Adipocyte (in vitro differentiated cells): Measurements from ENCODE around the gene FMN1.

Experiments
- DNase-seq: peaks from one replicate; pipeline ENCODE4 v3.0.0-alpha.2; 2015; ENCODE audit warnings: low read depth
- H3K27me3 ChIP-seq: replicated peaks from 2 replicates; pipeline ENCODE4 v1.7.0; 2013; ENCODE audit warnings: mild to moderate bottlenecking, low read length, moderate library complexity; ENCODE audit not compliant: control insufficient read depth, insufficient read depth
- H3K36me3 ChIP-seq: 2 replicates; pipeline ENCODE4 v1.7.0; 2013; ENCODE audit warnings: low read length, mild to moderate bottlenecking, moderate library complexity; ENCODE audit not compliant: control insufficient read depth, insufficient read depth, severe bottlenecking
- H3K4me1 ChIP-seq: 2 replicates; pipeline ENCODE4 v1.7.0; 2013; ENCODE audit warnings: mild to moderate bottlenecking, low read length, moderate library complexity; ENCODE audit not compliant: control insufficient read depth, insufficient read depth
- H3K4me3 ChIP-seq: 2 replicates; pipeline ENCODE4 v1.7.0; 2013; ENCODE audit warnings: mild to moderate bottlenecking, low read length, moderate library complexity
- H3K9ac ChIP-seq: 2 replicates; pipeline ENCODE4 v1.7.0; 2013; ENCODE audit warnings: mild to moderate bottlenecking, low read length, moderate library complexity
- H3K9me3 ChIP-seq: 2 replicates; pipeline ENCODE4 v1.7.0; 2013; ENCODE audit warnings: mild to moderate bottlenecking, low read length, moderate library complexity; ENCODE audit not compliant: control insufficient read depth

Gene FMN1

DNA sequence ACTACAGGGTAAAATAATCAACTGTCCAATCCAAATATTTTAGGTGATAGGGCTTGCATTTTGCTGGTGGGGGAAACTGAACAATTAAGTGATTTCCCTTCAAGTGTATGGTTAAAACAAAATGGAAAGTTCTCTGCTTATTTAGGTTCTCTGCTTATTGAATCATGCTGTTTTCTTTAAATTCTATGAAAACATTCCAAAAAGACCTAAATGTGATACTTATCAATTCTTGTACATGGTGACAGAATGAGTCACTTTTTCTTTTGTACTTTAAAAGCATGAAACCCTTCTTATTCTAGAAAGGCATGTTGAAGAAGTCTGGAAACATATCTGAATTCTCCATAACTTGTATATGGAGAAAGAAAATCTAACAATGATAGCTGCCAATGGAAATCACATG is 192.6 kb downstream of the FMN1 start:
- DNase-seq, result no peak
- Histone ChIP-seq H3K9me3 (peaks cover 10% of the 10 kb centered on the region), H3K4me1 (peaks cover 26% of the 10 kb centered on the region), H3K36me3 (no peaks in the 10 kb centered on the region), H3K9ac (no peak overlapping the region), H3K27me3 (no peaks in the 10 kb centered on the region), H3K4me3 (no peak overlapping the region)

- H3K4me1 ChIP-seq, result peaks cover 32% of the 10 kb centered on the region
Measured at GRCh38 chr15:32998979-32999672, 195.4 kb downstream of the FMN1 start.

GRCh38 chr15:32998182-32998581 is 196.3 kb downstream of the FMN1 start:
- no peak for DNase-seq
- H3K27me3 ChIP-seq, result no peaks in the 10 kb centered on the region
- H3K4me1 ChIP-seq, result peaks cover 33% of the 10 kb centered on the region
- H3K36me3 ChIP-seq, result no peaks in the 10 kb centered on the region
- peak overlapping the region; percentile 19 for H3K9ac ChIP-seq
- H3K4me3 ChIP-seq, result no peak overlapping the region
- H3K9me3 ChIP-seq, result peaks cover 10% of the 10 kb centered on the region

More at GRCh38 chr15:32998979-32999672, 195.4 kb downstream of the FMN1 start:
- DNase-seq, result no peak
- no peak overlapping the region for H3K4me3 ChIP-seq
- H3K27me3 ChIP-seq, result no peaks in the 10 kb centered on the region
- no peaks in the 10 kb centered on the region for H3K36me3 ChIP-seq
- H3K9ac ChIP-seq, result peak overlapping the region; percentile 19
- peaks cover 10% of the 10 kb centered on the region for H3K9me3 ChIP-seq

DNA sequence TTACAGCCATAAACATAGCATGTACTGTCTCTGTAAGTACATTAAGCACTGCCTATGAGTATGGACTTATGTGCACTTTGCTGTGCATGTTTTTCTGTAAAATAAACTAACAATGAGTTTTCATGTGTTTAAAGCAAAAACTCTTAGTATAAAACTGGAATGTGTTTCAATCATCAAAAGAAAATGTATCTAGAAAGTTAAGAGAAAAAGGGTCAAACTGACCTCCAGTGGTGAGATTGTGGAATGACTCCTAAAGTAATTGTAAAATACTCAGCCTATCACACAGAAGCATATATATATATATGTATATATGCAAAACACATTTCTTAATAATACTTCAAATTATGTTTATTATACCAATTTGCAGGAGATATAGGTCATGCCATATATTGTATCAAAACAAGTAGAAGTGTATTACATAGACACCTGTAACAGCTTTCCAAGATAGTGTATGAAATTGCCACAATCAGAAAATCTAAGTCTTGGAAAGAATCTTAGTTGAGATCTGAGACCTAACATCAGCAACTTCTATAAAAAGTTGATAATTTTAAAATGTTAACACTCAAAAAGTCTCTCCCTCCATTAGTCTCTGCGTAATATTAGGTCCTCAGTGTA is 199.6 kb downstream of the FMN1 start:
- Histone ChIP-seq H3K36me3 (no peaks in the 10 kb centered on the region), H3K4me3 (no peak overlapping the region), H3K9me3 (peaks cover 3% of the 10 kb centered on the region), H3K9ac (peak overlapping the region; percentile 37), H3K4me1 (peaks cover 32% of the 10 kb centered on the region), H3K27me3 (no peaks in the 10 kb centered on the region)
- DNase-seq, result peak; percentile 83

- Histone ChIP-seq H3K27me3 (no peaks in the 10 kb centered on the region), H3K36me3 (no peaks in the 10 kb centered on the region), H3K9ac (no peak overlapping the region), H3K9me3 (no peaks in the 10 kb centered on the region), H3K4me1 (peaks cover 17% of the 10 kb centered on the region), H3K4me3 (no peak overlapping the region)
- DNase-seq, result peak; percentile 47
Measured at GRCh38 chr15:32993285-32993684, 201.2 kb downstream of the FMN1 start.

DNA sequence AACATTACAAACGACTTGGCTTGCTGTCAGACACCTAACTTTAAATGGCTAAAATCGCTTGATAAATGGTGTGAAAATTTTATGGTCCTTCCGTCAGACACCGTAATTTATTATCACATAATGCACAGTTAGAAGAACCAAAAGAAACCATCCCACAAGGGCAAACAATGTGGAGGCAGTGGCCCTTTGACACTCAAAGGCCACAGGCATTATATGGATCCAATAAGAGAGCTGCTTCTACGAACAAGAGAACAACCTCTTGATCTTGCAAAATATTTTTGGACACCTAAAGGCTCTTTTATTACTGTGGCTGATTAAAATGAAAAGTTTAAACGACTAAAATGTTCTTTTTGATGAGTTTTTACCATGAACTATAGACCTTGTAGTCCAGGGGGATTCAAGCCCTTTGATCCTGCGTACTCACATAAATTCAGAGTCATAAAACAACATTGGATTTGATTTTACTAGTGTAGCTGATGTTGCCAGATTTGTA is 202.8 kb downstream of the FMN1 start:
- Histone ChIP-seq H3K9ac (no peak overlapping the region), H3K9me3 (no peaks in the 10 kb centered on the region), H3K4me3 (no peak overlapping the region), H3K27me3 (no peaks in the 10 kb centered on the region), H3K4me1 (peaks cover 7% of the 10 kb centered on the region), H3K36me3 (no peaks in the 10 kb centered on the region)
- no peak for DNase-seq

DNA sequence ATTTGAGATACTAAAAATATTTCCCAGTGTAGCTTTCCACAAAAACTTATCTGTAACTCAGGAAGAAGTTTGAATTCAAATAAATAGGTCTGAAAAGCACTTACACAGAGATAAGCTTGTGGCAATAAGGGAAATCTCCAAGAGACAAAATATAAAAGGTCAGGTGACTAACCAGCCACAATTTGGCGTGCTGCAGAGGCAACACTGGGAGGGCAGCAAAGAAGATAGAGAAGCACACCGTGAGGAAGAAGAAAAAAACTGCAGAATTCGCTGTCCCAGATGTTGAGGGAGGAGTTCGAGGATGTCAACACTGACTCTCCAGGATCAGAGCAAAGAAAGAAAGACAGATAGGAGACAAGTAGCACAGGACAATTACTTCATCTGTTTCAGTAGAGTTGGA is 204.4 kb downstream of the FMN1 start:
- no peak for DNase-seq
- H3K4me3 ChIP-seq, result no peak overlapping the region

DNA sequence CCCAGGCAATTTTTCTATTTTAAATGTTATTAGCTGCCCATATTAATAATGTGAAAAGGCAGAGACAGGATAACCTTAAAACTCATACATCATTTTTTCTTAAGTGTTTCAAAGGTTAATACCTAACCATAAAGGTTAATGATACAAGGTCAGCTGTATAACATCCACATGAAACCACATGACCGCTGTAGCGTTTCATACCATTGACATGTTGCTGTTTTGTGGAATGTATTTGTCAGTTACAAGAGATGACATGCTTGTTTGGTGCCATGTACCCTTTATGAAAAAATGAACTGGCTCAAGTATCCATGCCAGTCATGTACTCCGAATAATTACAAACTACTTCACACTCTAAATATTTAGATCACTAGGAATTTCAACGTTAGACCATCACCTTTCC is 207.4 kb downstream of the FMN1 start:
- no peaks in the 10 kb centered on the region for H3K36me3 ChIP-seq

More for the DNA sequence above, 204.4 kb downstream of the FMN1 start:
- Histone ChIP-seq H3K36me3 (no peaks in the 10 kb centered on the region), H3K9me3 (no peaks in the 10 kb centered on the region), H3K27me3 (no peaks in the 10 kb centered on the region), H3K4me1 (peaks cover 7% of the 10 kb centered on the region), H3K9ac (no peak overlapping the region)

DNA sequence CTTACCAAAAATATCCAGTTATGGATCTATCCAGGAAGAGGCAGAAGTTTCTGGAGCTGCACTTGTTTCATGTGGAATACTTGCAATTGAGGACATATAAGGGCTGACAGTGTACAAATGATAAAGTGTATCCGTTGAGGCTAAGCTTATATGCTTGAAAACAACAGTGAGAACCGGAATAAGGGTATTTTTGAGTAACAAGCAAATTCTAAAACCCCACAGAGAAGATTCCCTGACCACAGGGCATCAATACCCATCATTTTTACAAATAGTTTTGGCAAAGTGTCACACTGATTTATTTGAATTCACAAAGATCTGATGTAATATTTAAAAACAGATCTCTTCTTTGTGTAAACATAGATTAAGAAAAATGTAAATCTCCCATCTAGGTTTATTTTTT is 208.4 kb downstream of the FMN1 start:
- Histone ChIP-seq H3K9ac (no peak overlapping the region), H3K36me3 (no peaks in the 10 kb centered on the region), H3K9me3 (no peaks in the 10 kb centered on the region), H3K4me3 (no peak overlapping the region), H3K4me1 (no peaks in the 10 kb centered on the region), H3K27me3 (no peaks in the 10 kb centered on the region)
- no peak for DNase-seq

More for the DNA sequence above, 207.4 kb downstream of the FMN1 start:
- Histone ChIP-seq H3K9me3 (no peaks in the 10 kb centered on the region), H3K4me1 (no peaks in the 10 kb centered on the region), H3K9ac (no peak overlapping the region), H3K27me3 (no peaks in the 10 kb centered on the region), H3K4me3 (no peak overlapping the region)
- no peak for DNase-seq

- no peak for DNase-seq
- H3K4me1 ChIP-seq, result no peaks in the 10 kb centered on the region
- no peaks in the 10 kb centered on the region for H3K9me3 ChIP-seq
- H3K9ac ChIP-seq, result no peak overlapping the region
- no peaks in the 10 kb centered on the region for H3K36me3 ChIP-seq
- no peaks in the 10 kb centered on the region for H3K27me3 ChIP-seq
- no peak overlapping the region for H3K4me3 ChIP-seq
Measured at GRCh38 chr15:32983679-32984078, 210.8 kb downstream of the FMN1 start.

GRCh38 chr15:32982001-32982400 is 212.5 kb downstream of the FMN1 start:
- DNase-seq, result no peak
- H3K9me3 ChIP-seq, result no peaks in the 10 kb centered on the region
- no peaks in the 10 kb centered on the region for H3K27me3 ChIP-seq
- H3K4me3 ChIP-seq, result no peak overlapping the region
- H3K36me3 ChIP-seq, result no peaks in the 10 kb centered on the region
- no peak overlapping the region for H3K9ac ChIP-seq
- H3K4me1 ChIP-seq, result no peaks in the 10 kb centered on the region
